ENCODE measurements around the gene NTSR2. TPM values are rescaled to one million over a fixed set of nuclear protein-coding genes. Genes with fewer than 3 reads are reported as not detected.

Gene NTSR2
- total RNA-seq, 4 donors from 2014 or later: not detected

DNA sequence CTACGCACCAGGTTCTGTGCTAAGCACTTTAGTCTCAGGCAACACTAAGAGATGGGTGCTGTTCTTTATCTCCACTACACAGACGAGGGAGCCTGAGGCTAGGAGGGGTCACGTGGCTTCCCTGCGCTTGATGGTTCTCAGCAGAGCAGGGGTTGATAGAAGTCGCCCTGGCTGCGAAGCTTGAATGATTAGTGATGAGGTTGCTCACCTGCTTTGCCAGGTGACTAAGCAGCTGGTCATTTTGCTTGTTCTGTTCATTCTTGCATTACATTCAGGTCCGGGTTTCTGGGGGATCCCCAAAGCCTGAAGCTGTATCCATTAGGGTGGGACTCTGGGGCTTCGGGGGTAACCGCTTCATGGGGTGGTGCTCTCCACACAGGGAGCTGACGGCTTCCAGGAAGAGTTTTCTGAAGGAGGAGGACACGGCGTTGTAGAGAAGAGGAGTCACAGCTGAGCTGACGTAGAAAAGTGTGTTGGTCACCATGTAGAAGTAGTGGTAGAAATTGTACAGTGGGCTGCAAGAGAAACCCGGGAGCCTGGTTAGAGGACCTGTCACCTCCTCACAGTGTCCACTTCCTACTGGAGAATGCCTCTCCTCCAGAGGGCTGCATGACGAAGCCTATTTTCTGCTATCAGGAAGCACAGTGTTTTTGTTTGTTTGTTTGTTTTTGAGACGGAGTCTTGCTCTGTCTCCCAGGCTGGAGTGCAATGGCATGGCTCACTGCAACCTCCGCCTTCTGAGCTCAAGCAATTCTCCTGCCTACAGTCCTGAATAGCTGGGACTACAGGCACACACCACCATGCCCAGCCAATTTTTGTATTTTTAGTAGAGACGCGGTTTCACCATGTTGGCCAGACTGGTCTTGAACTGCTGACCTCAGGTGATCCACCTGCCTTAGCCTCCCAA lies 11.5 kb downstream of the NTSR2 start:
- DNase-seq: no peak
- H3K27me3 ChIP-seq: no peaks in the 10 kb centered on the region
- no peak overlapping the region for H3K27ac ChIP-seq
- no peaks in the 10 kb centered on the region for H3K36me3 ChIP-seq
- TF ChIP-seq, protein P1, sequence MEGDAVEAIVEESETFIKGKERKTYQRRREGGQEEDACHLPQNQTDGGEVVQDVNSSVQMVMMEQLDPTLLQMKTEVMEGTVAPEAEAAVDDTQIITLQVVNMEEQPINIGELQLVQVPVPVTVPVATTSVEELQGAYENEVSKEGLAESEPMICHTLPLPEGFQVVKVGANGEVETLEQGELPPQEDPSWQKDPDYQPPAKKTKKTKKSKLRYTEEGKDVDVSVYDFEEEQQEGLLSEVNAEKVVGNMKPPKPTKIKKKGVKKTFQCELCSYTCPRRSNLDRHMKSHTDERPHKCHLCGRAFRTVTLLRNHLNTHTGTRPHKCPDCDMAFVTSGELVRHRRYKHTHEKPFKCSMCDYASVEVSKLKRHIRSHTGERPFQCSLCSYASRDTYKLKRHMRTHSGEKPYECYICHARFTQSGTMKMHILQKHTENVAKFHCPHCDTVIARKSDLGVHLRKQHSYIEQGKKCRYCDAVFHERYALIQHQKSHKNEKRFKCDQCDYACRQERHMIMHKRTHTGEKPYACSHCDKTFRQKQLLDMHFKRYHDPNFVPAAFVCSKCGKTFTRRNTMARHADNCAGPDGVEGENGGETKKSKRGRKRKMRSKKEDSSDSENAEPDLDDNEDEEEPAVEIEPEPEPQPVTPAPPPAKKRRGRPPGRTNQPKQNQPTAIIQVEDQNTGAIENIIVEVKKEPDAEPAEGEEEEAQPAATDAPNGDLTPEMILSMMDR (IDR thresholded peaks at IDR 0.05): no peak
- no peak for TF ChIP-seq POLR2A (IDR thresholded peaks at IDR 0.05)
- H3K9me3 ChIP-seq: no peaks in the 10 kb centered on the region
- no peak overlapping the region for H3K4me3 ChIP-seq (replicated peaks in 1 of 3)
- H3K4me1 ChIP-seq: no peaks in the 10 kb centered on the region
- 79 to 80% methylated on average over 19 of the region's 19 CpGs for WGBS, 2 donors
- intact Hi-C loops (cut with DNase I): no loop called here

DNA sequence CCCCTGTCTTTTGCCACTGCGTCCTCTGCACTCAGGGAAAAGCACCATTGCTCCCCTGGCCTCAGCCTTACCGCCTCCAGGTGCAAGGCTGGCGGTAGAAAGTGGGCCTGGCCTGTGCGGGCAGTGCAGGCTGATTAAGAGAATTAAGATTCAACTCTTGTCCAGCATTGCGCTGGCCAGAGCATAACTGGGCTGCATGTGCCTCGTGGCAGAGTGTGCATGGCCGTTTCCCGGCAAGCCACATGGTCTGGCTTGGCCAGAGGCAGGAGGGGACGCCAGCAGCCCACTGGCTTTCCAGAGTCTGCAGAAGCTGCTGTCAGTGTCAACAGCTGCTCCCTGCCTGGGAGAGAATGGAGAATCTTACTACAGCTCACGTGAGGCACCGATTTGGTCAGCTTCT lies 12.3 kb downstream of the NTSR2 start:
- no peaks in the 10 kb centered on the region for H3K4me1 ChIP-seq

DNA sequence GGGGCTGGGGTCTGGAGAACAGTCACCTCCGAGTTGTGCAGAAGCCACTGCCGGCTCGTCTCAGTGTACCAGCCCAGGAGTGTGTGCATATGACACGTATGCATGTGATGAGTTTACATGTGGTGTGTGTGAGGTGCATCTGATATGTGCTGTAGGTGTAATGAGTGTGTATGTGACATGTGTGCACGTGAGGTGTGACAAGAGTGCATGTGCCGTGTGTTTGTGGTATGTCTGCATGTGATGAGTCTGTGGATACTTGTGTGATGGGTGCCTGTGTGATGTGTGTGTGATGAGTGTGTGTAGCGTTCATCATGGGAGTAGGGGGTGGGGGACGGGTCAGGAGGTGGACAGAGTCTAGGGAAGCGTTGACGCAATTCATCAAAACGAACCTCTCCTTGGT lies 12.8 kb downstream of the NTSR2 start:
- H3K9me3 ChIP-seq: no peaks in the 10 kb centered on the region
- no peaks in the 10 kb centered on the region for H3K36me3 ChIP-seq
- no peaks in the 10 kb centered on the region for H3K27me3 ChIP-seq
- DNase-seq: no peak
- WGBS, 2 donors: 87 to 91% methylated on average over 11 of the region's 11 CpGs
- no peak overlapping the region for H3K4me3 ChIP-seq (replicated peaks in 1 of 3)
- no peak overlapping the region for H3K27ac ChIP-seq
- H3K4me1 ChIP-seq: no peaks in the 10 kb centered on the region
- intact Hi-C loops (cut with DNase I): no loop called here
- TF ChIP-seq POLR2A (IDR thresholded peaks at IDR 0.05): no peak
- TF ChIP-seq, protein P1 (IDR thresholded peaks at IDR 0.05): no peak

More for the DNA sequence above, 12.3 kb downstream of the NTSR2 start:
- WGBS, 2 donors: 85 to 91% methylated on average over 10 of the region's 11 CpGs
- Histone ChIP-seq H3K36me3 (no peaks in the 10 kb centered on the region), H3K27me3 (no peaks in the 10 kb centered on the region), H3K27ac (no peak overlapping the region), H3K4me3 (replicated peaks in 1 of 3) (no peak overlapping the region), H3K9me3 (no peaks in the 10 kb centered on the region)
- TF ChIP-seq, protein P1 (IDR thresholded peaks at IDR 0.05): no peak
- no peak for TF ChIP-seq POLR2A (IDR thresholded peaks at IDR 0.05)
- intact Hi-C loops (cut with DNase I): no loop called here
- DNase-seq: no peak

DNA sequence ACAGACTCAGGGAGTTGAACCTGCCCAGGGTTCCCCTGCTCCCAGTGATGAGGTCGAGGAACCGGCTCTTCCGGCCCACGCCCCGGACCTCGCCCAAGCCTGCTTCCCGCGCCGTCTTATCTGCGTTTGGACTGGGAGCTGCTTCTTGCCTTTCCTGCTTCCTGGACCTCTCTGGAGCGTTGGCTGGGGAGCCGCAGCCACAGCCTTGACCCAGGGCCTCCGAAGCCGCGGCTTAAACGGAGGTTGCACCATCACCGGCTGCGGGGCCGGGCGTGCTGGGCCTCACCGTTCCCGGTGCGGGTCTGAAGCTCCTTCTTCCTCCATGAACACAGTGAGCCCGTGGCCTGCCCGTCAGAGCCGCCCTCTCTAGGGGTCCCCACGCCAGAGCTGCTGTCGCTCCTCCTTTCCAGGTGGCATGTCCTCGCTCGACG lies 13.3 kb downstream of the NTSR2 start:
- WGBS, 2 donors: 78 to 85% methylated on average over 27 to 31 of the region's 31 CpGs

More for the DNA sequence above, 13.3 kb downstream of the NTSR2 start:
- no peaks in the 10 kb centered on the region for H3K36me3 ChIP-seq
- DNase-seq: no peak
- H3K27me3 ChIP-seq: no peaks in the 10 kb centered on the region
- no peak overlapping the region for H3K4me3 ChIP-seq (replicated peaks in 1 of 3)
- TF ChIP-seq, protein P1 (IDR thresholded peaks at IDR 0.05): no peak
- TF ChIP-seq POLR2A (IDR thresholded peaks at IDR 0.05): no peak
- no peaks in the 10 kb centered on the region for H3K4me1 ChIP-seq
- intact Hi-C loops (cut with DNase I): no loop called here
- H3K9me3 ChIP-seq: no peaks in the 10 kb centered on the region
- no peak overlapping the region for H3K27ac ChIP-seq
